IPS-20b (cell line): Measurements from ENCODE around the gene PATJ.
"Not testable (repeated sequence)": the region's sequence is repeated elsewhere in the genome, so short reads cannot be mapped to it uniquely, and the experiment has no call there.

Experiments
- H3K27ac ChIP-seq: one replicate; pipeline ENCODE4 v1.5.1; 2013; ENCODE audit warnings: low read length
- H3K27me3 ChIP-seq: 2 replicates; pipeline ENCODE4 v1.6.1; 2013; ENCODE audit warnings: mild to moderate bottlenecking, low read length, inconsistent platforms; ENCODE audit not compliant: insufficient read depth
- H3K36me3 ChIP-seq: 2 replicates; pipeline ENCODE4 v1.6.1; 2013; ENCODE audit warnings: low read depth, mild to moderate bottlenecking, inconsistent platforms, low read length, moderate library complexity; ENCODE audit not compliant: insufficient read depth
- H3K4me1 ChIP-seq: 2 replicates; pipeline ENCODE4 v1.6.1; 2013; ENCODE audit warnings: mild to moderate bottlenecking, control low read depth, inconsistent platforms, low read length, moderate library complexity; ENCODE audit not compliant: insufficient read depth
- H3K4me3 ChIP-seq: 2 replicates; pipeline ENCODE4 v1.5.1; 2013; ENCODE audit warnings: mild to moderate bottlenecking, low read length, inconsistent platforms
- H3K9ac ChIP-seq: 2 replicates; pipeline ENCODE4 v1.6.1; 2013; ENCODE audit warnings: low read depth, mild to moderate bottlenecking, inconsistent platforms, low read length, moderate library complexity
- H3K9me3 ChIP-seq: 2 replicates; pipeline ENCODE4 v1.6.1; 2013; ENCODE audit warnings: mild to moderate bottlenecking, low read depth, low read length, inconsistent platforms; ENCODE audit not compliant: insufficient read depth

Gene PATJ

DNA sequence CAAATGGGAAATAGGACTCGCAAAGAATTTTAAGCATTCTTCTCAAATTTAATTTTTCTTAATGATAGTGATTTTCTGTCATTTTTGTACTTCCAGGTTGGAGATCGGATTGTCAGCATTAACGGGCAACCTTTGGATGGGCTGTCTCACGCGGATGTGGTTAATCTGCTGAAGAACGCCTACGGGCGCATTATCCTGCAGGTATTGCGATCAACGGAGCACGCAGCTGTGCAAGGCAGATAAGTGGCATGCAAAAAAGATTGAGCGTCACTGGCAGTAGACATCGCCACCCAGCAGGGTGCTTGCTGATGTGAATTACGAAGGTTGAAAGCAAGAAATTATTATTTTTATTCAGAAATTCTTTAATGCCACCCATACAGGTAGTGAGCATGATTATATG is 386.5 kb downstream of the PATJ start:
- no peak overlapping the region for H3K9ac ChIP-seq
- no peaks in the 10 kb centered on the region for H3K4me1 ChIP-seq
- H3K27ac ChIP-seq: no peak overlapping the region
- H3K27me3 ChIP-seq: no peaks in the 10 kb centered on the region
- H3K36me3 ChIP-seq: peaks cover 9% of the 10 kb centered on the region
- no peak overlapping the region for H3K4me3 ChIP-seq
- H3K9me3 ChIP-seq: no peaks in the 10 kb centered on the region

- H3K9me3 ChIP-seq: no peaks in the 10 kb centered on the region
- no peaks in the 10 kb centered on the region for H3K27me3 ChIP-seq
- no peak overlapping the region for H3K9ac ChIP-seq
- H3K36me3 ChIP-seq: peaks cover 13% of the 10 kb centered on the region
- H3K4me3 ChIP-seq: no peak overlapping the region
- no peak overlapping the region for H3K27ac ChIP-seq
- H3K4me1 ChIP-seq: no peaks in the 10 kb centered on the region
Measured at GRCh38 chr1:62131093-62131725, 388.9 kb downstream of the PATJ start.

- peaks cover 11% of the 10 kb centered on the region for H3K4me1 ChIP-seq
- no peak overlapping the region for H3K4me3 ChIP-seq
- H3K27me3 ChIP-seq: no peaks in the 10 kb centered on the region
- no peak overlapping the region for H3K27ac ChIP-seq
- H3K9ac ChIP-seq: no peak overlapping the region
- peaks cover 4% of the 10 kb centered on the region; the same call in 1 of the 2 replicates for H3K36me3 ChIP-seq
- no peaks in the 10 kb centered on the region for H3K9me3 ChIP-seq
Measured at GRCh38 chr1:62138029-62138428, 395.7 kb downstream of the PATJ start.

DNA sequence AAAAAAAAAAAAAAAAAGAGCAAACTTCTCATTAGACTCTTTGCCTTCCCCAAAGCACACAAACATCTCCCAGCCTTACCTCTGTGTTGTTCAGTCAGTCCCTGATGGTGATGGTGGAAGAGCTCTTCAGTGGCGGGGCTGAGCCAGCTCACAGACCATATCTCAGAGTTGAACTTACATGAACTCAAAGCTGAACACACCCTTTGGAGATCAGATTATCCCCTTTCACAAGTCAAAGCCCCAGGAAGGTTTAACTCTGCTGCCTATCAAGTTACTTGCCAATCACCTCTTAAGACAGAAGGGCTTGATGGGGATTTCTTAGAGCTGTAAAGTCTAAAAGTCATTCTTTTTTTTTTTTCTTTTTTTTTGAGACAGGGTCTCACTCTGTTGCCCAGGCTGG is 397.1 kb downstream of the PATJ start:
- no peak overlapping the region for H3K27ac ChIP-seq
- H3K9me3 ChIP-seq: no peaks in the 10 kb centered on the region
- no peak overlapping the region for H3K4me3 ChIP-seq
- H3K27me3 ChIP-seq: no peaks in the 10 kb centered on the region
- H3K9ac ChIP-seq: no peak overlapping the region
- peaks cover 4% of the 10 kb centered on the region; the same call in 1 of the 2 replicates for H3K36me3 ChIP-seq
- H3K4me1 ChIP-seq: peaks cover 12% of the 10 kb centered on the region

GRCh38 chr1:62140666-62141065 is 398.4 kb downstream of the PATJ start:
- Histone ChIP-seq H3K9me3 (no peaks in the 10 kb centered on the region), H3K9ac (no peak overlapping the region), H3K36me3 (no peaks in the 10 kb centered on the region), H3K4me3 (no peak overlapping the region), H3K4me1 (peaks cover 12% of the 10 kb centered on the region), H3K27ac (no peak overlapping the region), H3K27me3 (no peaks in the 10 kb centered on the region)

- no peak overlapping the region for H3K27ac ChIP-seq
- no peaks in the 10 kb centered on the region for H3K27me3 ChIP-seq
- no peak overlapping the region; the same call in 1 of the 2 replicates for H3K4me3 ChIP-seq
- H3K9ac ChIP-seq: no peak overlapping the region
- peaks cover 12% of the 10 kb centered on the region for H3K4me1 ChIP-seq
- H3K9me3 ChIP-seq: no peaks in the 10 kb centered on the region
- H3K36me3 ChIP-seq: no peaks in the 10 kb centered on the region
Measured at GRCh38 chr1:62142496-62142895, 400.2 kb downstream of the PATJ start.

DNA sequence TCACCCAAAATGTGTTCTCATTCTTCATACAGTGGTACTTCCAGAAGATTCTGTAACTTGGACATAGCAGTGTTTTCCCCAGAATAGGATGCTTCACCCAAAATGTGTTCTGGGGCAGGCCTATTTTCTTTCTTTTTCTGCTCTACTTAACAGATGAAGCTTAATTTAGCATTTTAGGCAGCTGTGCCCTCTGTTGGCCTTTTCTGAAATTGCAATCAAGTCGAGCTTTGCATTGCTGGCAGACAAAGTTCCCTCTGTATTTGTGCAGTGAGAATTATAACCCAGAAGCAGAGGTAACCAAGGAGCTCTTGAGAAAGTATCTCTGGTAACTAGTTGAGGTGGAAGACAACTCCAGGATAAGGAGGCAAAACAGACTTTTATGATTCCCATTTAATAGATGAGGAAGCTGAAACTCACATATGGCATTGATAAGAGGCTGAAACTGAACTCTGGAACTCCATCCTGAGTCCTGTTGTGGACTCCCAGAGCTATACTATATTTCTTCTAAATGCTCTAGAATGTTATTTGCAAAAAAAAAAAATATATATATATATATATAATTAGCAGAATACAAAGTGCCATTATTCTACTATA is 402.1 kb downstream of the PATJ start:
- H3K9ac ChIP-seq: no peak overlapping the region

GRCh38 chr1:62159940-62160348 is 417.7 kb downstream of the PATJ start:
- Histone ChIP-seq H3K36me3 (no peaks in the 10 kb centered on the region), H3K27ac (no peak overlapping the region), H3K4me3 (no peak overlapping the region), H3K27me3 (no peaks in the 10 kb centered on the region), H3K9me3 (no peaks in the 10 kb centered on the region), H3K4me1 (no peaks in the 10 kb centered on the region), H3K9ac (no peak overlapping the region)

More for the DNA sequence above, 402.1 kb downstream of the PATJ start:
- H3K4me1 ChIP-seq: peaks cover 12% of the 10 kb centered on the region
- H3K27ac ChIP-seq: no peak overlapping the region
- peaks cover 10% of the 10 kb centered on the region for H3K36me3 ChIP-seq
- H3K4me3 ChIP-seq: no peak overlapping the region
- no peaks in the 10 kb centered on the region for H3K27me3 ChIP-seq
- H3K9me3 ChIP-seq: no peaks in the 10 kb centered on the region

DNA sequence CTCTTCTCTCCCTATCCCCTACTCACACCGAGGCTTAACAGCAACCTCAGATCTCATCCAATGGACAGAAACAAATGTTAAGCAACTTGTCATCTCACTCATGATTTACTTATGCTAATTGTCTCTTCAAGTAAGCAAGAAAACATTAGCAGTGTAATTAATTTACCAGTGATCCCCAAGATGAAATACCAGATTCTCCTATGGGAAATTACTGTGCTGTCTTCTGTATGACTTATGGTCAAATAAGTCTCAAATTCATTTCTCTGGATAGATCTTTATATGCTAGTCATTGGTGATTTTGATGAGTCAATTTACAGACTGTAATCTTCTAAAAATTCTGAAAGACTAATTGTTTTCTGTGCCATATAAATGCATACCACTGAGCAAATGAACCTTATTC is 419.4 kb downstream of the PATJ start:
- H3K4me1 ChIP-seq: no peaks in the 10 kb centered on the region
- no peak overlapping the region for H3K9ac ChIP-seq
- H3K36me3 ChIP-seq: no peaks in the 10 kb centered on the region
- H3K27ac ChIP-seq: no peak overlapping the region
- H3K9me3 ChIP-seq: no peaks in the 10 kb centered on the region
- H3K4me3 ChIP-seq: no peak overlapping the region
- no peaks in the 10 kb centered on the region for H3K27me3 ChIP-seq

DNA sequence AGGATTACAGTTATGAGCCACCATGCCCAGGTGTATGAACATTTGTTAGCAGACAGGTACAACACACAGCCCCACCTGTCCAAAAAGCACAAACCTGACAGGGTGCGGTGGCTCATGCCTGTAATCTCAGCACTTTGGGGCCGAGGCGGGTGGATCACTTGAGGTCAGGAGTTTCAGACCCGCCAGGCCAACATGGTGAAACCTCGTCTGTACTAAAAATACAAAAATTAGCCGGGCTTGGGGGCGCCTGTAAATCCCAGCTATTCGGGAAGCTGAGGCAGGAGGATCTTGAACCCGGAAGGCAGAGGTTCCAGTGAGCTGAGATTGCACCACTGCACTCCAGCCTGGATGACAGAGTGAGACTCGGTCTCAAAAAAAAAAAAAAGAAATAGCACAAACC is 428.1 kb downstream of the PATJ start:
- not testable (repeated sequence) for H3K4me1 ChIP-seq, H3K36me3 ChIP-seq, H3K9me3 ChIP-seq, H3K27ac ChIP-seq, H3K27me3 ChIP-seq, H3K4me3 ChIP-seq, H3K9ac ChIP-seq

GRCh38 chr1:62175568-62176179 is 433.4 kb downstream of the PATJ start:
- H3K9me3 ChIP-seq: no peaks in the 10 kb centered on the region
- no peak overlapping the region for H3K27ac ChIP-seq
- peak overlapping the region; percentile 6; the same call in 1 of the 2 replicates for H3K9ac ChIP-seq
- H3K4me1 ChIP-seq: peaks cover 19% of the 10 kb centered on the region
- no peaks in the 10 kb centered on the region for H3K36me3 ChIP-seq
- peak overlapping the region; percentile 16; the same call in 1 of the 2 replicates for H3K4me3 ChIP-seq
- no peaks in the 10 kb centered on the region for H3K27me3 ChIP-seq
